GM13976 (cell line): ENCODE measurements around the gene PCSK2.

Experiments
- DNase-seq: peaks from one replicate; pipeline ENCODE4 v3.0.0; 2012; ENCODE audit warnings: low spot score
- in situ Hi-C: fragments of 300-500 bp; cut with MboI; formaldehyde crosslinking; loops from one replicate; pipeline ENCODE4 v1.12.0; 2022; ENCODE audit warnings: low sequenced_read_pairs, mixed read lengths, inconsistent platforms; ENCODE audit not compliant: unreplicated experiment
- TF ChIP-seq, protein P1 (sequence below): IDR thresholded peaks from 2 replicates; pipeline ENCODE4 v1.5.1; 2012; ENCODE audit warnings: borderline replicate concordance, mild to moderate bottlenecking; ENCODE audit not compliant: insufficient read depth; ENCODE audit errors: extremely low read depth, missing control alignments, control extremely low read depth

Gene PCSK2

DNA sequence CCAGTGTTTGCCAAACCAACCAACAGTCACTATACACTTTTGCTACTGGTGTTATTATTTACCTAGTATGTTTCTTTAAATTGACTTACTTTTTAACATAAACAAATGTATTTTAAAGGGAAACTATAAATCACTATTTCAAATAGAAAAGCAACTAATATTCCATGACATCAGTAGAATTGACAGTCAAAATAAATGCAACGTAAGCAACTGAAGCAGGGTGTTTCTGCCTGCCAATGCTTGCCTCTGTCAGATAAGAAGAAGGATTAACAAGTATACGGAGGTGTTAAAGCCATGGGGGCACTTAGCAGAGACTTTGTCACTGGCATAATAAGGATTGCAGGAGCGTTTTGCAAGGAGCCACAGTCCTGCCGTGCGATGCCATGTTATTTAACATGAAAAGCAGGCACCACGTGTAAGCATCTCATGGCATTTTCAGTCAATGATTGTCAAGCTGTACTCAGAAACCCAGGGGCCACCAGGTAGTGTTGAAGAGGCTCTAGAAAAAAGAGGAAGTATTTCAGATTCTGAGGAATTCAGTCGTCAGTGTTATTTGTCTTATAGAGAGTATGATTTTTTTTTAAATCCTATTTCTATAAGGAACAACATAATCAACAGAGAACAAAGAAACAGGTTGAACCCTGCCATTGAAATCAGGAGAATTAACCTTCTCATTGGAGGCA lies 172.6 kb downstream of the PCSK2 start:
- in situ Hi-C loops, result no loop called here
- TF ChIP-seq, protein P1, sequence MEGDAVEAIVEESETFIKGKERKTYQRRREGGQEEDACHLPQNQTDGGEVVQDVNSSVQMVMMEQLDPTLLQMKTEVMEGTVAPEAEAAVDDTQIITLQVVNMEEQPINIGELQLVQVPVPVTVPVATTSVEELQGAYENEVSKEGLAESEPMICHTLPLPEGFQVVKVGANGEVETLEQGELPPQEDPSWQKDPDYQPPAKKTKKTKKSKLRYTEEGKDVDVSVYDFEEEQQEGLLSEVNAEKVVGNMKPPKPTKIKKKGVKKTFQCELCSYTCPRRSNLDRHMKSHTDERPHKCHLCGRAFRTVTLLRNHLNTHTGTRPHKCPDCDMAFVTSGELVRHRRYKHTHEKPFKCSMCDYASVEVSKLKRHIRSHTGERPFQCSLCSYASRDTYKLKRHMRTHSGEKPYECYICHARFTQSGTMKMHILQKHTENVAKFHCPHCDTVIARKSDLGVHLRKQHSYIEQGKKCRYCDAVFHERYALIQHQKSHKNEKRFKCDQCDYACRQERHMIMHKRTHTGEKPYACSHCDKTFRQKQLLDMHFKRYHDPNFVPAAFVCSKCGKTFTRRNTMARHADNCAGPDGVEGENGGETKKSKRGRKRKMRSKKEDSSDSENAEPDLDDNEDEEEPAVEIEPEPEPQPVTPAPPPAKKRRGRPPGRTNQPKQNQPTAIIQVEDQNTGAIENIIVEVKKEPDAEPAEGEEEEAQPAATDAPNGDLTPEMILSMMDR, result no peak
- no peak for DNase-seq

DNA sequence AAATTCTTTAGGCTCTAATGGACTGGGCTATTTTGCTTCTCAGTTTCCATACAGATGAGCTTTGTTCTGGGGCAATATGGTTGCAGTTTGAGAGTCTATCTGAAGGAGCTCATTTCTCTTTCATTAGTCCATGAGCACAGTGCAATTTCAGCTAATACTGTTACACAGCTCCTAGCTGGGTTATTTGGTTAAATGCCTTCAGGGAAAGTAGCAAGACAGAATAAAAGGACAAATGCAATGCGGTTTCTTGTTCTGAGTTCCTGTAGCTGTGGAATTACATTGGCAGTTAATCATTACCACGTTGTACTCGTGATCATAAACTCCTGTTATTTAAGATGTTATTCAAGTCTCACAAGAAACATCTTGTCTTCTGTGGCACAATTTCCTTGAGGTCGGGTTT lies 176.6 kb downstream of the PCSK2 start:
- in situ Hi-C loops, result no loop called here
- TF ChIP-seq, protein P1, result no peak
- no peak for DNase-seq

DNA sequence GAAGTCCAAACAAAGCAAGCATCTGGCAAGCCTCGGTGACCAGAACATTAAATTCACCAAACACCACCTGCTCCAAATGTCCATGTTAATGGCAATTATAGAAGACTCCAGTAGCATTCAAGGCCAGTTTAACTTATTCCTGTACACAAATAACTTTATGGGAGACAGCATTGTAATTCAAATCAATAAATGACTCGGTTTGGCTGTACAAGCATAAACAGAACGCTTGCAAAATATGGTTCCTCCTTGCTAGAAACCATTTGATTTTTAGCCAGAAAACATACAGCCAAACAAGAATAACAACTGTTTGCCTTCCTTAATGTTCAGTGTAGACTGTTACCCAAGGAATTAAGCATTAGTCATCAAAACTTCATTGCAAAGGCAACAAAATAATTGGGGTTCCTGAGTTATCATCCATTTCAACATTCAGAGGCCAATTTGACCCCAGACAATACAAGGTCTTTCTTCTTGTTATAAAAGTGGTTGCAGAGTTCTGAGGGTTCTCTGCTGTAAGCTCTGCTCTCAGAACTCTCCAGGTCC lies 179.3 kb downstream of the PCSK2 start:
- TF ChIP-seq, protein P1, result no peak
- in situ Hi-C loops, result no loop called here
- no peak for DNase-seq

DNA sequence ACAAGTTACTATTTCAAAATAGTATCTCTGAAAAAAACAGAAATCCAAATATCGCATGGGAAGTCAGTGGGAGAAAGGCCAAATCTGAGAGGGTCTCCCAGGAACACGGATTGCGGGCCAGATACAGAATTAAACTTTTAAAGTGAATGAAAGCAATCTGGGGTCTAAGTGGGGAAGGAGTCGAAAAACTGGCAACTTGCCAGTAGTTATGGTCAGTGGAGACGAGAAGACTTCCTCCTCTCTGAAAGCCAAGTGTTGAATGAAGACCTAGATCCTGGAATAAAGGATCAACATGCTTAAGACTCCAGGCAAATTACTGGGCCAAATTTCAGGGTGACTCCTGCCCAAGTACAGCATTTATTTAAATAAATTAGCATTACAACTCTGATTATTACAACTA lies 180.7 kb downstream of the PCSK2 start:
- DNase-seq, result no peak
- TF ChIP-seq, protein P1, result no peak
- in situ Hi-C loops, result no loop called here

DNA sequence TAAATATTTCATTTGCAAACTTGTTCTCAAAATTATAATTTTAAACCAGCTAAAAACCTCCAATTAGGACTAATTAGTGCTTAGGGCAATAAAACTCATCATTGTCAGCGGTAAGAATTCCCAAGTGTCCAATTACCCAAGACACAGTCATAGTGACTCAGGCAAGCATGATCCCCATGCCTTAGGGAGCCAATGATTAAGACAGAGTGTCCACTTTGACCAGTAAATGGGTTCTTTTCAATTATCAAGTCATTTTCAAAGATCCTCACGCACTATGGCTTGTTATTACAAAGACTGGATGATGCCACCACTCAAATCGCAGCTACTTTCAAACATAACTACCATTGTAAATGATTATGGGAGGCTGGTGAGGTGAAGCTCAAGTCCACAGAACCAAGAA lies 190.4 kb downstream of the PCSK2 start:
- TF ChIP-seq, protein P1, result no peak
- in situ Hi-C loops, result no loop called here
- no peak for DNase-seq

DNA sequence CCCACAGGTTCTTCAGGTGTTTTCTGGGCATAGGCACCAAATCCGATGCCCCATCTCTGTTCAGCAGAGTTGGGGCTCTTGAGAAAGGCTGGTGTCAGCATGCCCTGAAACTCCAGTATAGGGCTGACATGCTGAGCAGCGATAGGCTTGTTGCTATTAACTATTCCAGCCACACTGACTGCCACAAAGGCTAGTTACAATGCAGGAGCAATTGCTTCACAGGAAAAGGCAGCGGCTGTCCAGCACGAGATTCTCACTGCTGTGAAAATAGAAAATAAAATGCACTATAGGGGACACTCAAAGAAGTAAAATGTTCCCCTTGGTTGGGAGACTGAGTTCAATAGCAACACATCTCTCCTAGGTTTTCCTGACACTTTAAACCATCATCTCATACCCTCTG lies 191.9 kb downstream of the PCSK2 start:
- in situ Hi-C loops, result no loop called here
- DNase-seq, result no peak

More for the DNA sequence above, 191.9 kb downstream of the PCSK2 start:
- TF ChIP-seq, protein P1, result no peak
